Stimulated activated naive B cell treated with anti-CD40 and anti-IgM and Interleukin-4, amounts not matched to agents 10 μg/mL and 1 μg/mL and 100 μg/mL, for 72 hours (primary cell): ENCODE results near the gene RCE1.
"Not testable (repeated sequence)": the region's sequence is repeated elsewhere in the genome, so short reads cannot be mapped to it uniquely, and the experiment has no call there.

Experiments
- ATAC-seq, 2 donors: fragments of 150-1000 bp; cut with Tn5 transposase; replicated peaks; 2 replicates each; pipeline ENCODE4 v1.10.0; 2021; ENCODE audit warnings: moderate library complexity in 1 of 2
- DNase-seq: peaks from one replicate; pipeline ENCODE4 v3.0.0; 2021
- H3K27ac Mint-ChIP-seq: one replicate; pipeline ENCODE4 v1.8.0; 2022; ENCODE audit warnings: mild to moderate bottlenecking, mixed read lengths
- H3K27me3 Mint-ChIP-seq, 2 donors: one replicate each; pipeline ENCODE4 v1.8.0; 2022; ENCODE audit warnings: mixed read lengths in 2 of 2
- H3K36me3 Mint-ChIP-seq, 2 donors: one replicate each; pipeline ENCODE4 v1.8.0; 2022; ENCODE audit warnings: mixed read lengths in 2 of 2, mild to moderate bottlenecking in 1 of 2
- H3K4me1 Mint-ChIP-seq, 2 donors: one replicate each; pipeline ENCODE4 v1.8.0; 2022; ENCODE audit warnings: mixed read lengths in 2 of 2, mild to moderate bottlenecking in 1 of 2
- H3K4me3 Mint-ChIP-seq, 2 donors: one replicate each; pipeline ENCODE4 v1.8.0; 2022; ENCODE audit warnings: mild to moderate bottlenecking in 2 of 2, mixed read lengths in 2 of 2, moderate library complexity in 1 of 2
- H3K9me3 Mint-ChIP-seq, 2 donors: one replicate each; pipeline ENCODE4 v1.8.0; 2022; ENCODE audit warnings: mixed read lengths in 2 of 2, mild to moderate bottlenecking in 1 of 2

The RCE1 gene

GRCh38 chr11:66842896-66843775 is at the start of gene RCE1:
RCE1 (plus strand) TSS chr11:66843441; CDS start chr11:66843456, 15 bp downstream.
- Mint-ChIP-seq H3K4me3 (peak within 1 kb of the TSS; percentile 97 to 99), H3K36me3 (peaks cover 25 to 27% of the 10 kb centered on the region in 2 donors), H3K27me3 (no peaks in the 10 kb centered on the region), H3K27ac (peak within 1 kb of the TSS; percentile 98), H3K4me1 (peaks cover 35 to 47% of the 10 kb centered on the region in 2 donors), H3K9me3 (no peaks in the 10 kb centered on the region)
- peak; percentile 93 to 95 for ATAC-seq
- peak; percentile 84 for DNase-seq

- Mint-ChIP-seq H3K4me1 (peaks cover 14 to 48% of the 10 kb centered on the region in 2 donors), H3K27ac (peak overlapping the region; percentile 15), H3K36me3 (peaks cover 9 to 16% of the 10 kb centered on the region in 2 donors), H3K4me3 (peak overlapping the region in 1 of 2 donors; percentile 18)
- not testable (repeated sequence) for H3K27me3 Mint-ChIP-seq, ATAC-seq, DNase-seq, H3K9me3 Mint-ChIP-seq
Measured at GRCh38 chr11:66799815-66800214, 43.4 kb upstream of the RCE1 start.

- Mint-ChIP-seq H3K27me3 (no peaks in the 10 kb centered on the region), H3K27ac (peak overlapping the region; percentile 80)
- peak; percentile 79 to 87 for ATAC-seq
Measured at GRCh38 chr11:66800720-66801428, 42.4 kb upstream of the RCE1 start.

GRCh38 chr11:66809592-66809991 is 33.6 kb upstream of the RCE1 start:
- H3K9me3 Mint-ChIP-seq = no peaks in the 10 kb centered on the region
- no peak overlapping the region for H3K27ac Mint-ChIP-seq
- DNase-seq (no peak), ATAC-seq (no peak)
- H3K27me3 Mint-ChIP-seq = no peaks in the 10 kb centered on the region
- H3K4me1 Mint-ChIP-seq = peaks cover 2 to 9% of the 10 kb centered on the region in 2 donors
- peaks cover 18 to 48% of the 10 kb centered on the region in 2 donors for H3K36me3 Mint-ChIP-seq
- no peak overlapping the region for H3K4me3 Mint-ChIP-seq

More at GRCh38 chr11:66800720-66801428, 42.4 kb upstream of the RCE1 start:
- Mint-ChIP-seq H3K9me3 (peaks cover 2 to 4% of the 10 kb centered on the region in 2 donors), H3K4me1 (peaks cover 14 to 48% of the 10 kb centered on the region in 2 donors), H3K36me3 (peaks cover 11 to 18% of the 10 kb centered on the region in 2 donors), H3K4me3 (peak overlapping the region; percentile 40 to 45)
- DNase-seq = peak; percentile 19

- DNase-seq = no peak
- H3K27ac Mint-ChIP-seq = no peak overlapping the region
- H3K27me3 Mint-ChIP-seq = no peaks in the 10 kb centered on the region
Measured at GRCh38 chr11:66810576-66811185, 32.6 kb upstream of the RCE1 start.

GRCh38 chr11:66814678-66815077 is 28.6 kb upstream of the RCE1 start:
- Mint-ChIP-seq H3K4me1 (no peaks in the 10 kb centered on the region), H3K36me3 (peaks cover 10 to 32% of the 10 kb centered on the region in 2 donors), H3K27me3 (no peaks in the 10 kb centered on the region), H3K4me3 (no peak overlapping the region), H3K27ac (no peak overlapping the region), H3K9me3 (no peaks in the 10 kb centered on the region)
- DNase-seq (no peak), ATAC-seq (no peak)

More at GRCh38 chr11:66810576-66811185, 32.6 kb upstream of the RCE1 start:
- Mint-ChIP-seq H3K4me3 (no peak overlapping the region), H3K4me1 (peaks cover 2 to 9% of the 10 kb centered on the region in 2 donors), H3K36me3 (peaks cover 16 to 51% of the 10 kb centered on the region in 2 donors), H3K9me3 (no peaks in the 10 kb centered on the region)
- ATAC-seq = no peak

- H3K27ac Mint-ChIP-seq = no peak overlapping the region
- H3K36me3 Mint-ChIP-seq = peaks cover 8 to 26% of the 10 kb centered on the region in 2 donors
- DNase-seq (no peak), ATAC-seq (no peak)
- H3K9me3 Mint-ChIP-seq = no peaks in the 10 kb centered on the region
- H3K4me3 Mint-ChIP-seq = no peak overlapping the region
- no peaks in the 10 kb centered on the region for H3K27me3 Mint-ChIP-seq
- no peaks in the 10 kb centered on the region for H3K4me1 Mint-ChIP-seq
Measured at GRCh38 chr11:66815646-66816045, 27.6 kb upstream of the RCE1 start.

GRCh38 chr11:66818231-66818955 is 24.8 kb upstream of the RCE1 start:
- no peaks in the 10 kb centered on the region for H3K4me1 Mint-ChIP-seq
- no peak overlapping the region for H3K4me3 Mint-ChIP-seq

GRCh38 chr11:66820381-66820780 is 22.9 kb upstream of the RCE1 start:
- H3K4me1 Mint-ChIP-seq = no peaks in the 10 kb centered on the region
- no peak for ATAC-seq
- no peak overlapping the region for H3K4me3 Mint-ChIP-seq
- no peak overlapping the region for H3K27ac Mint-ChIP-seq
- H3K9me3 Mint-ChIP-seq = no peaks in the 10 kb centered on the region
- DNase-seq = no peak
- no peaks in the 10 kb centered on the region for H3K27me3 Mint-ChIP-seq
- H3K36me3 Mint-ChIP-seq = peaks cover 2 to 15% of the 10 kb centered on the region in 2 donors

More at GRCh38 chr11:66818231-66818955, 24.8 kb upstream of the RCE1 start:
- peaks cover 6 to 17% of the 10 kb centered on the region in 2 donors for H3K36me3 Mint-ChIP-seq
- ATAC-seq (no peak), DNase-seq (no peak)
- no peaks in the 10 kb centered on the region for H3K27me3 Mint-ChIP-seq
- H3K27ac Mint-ChIP-seq = no peak overlapping the region
- H3K9me3 Mint-ChIP-seq = no peaks in the 10 kb centered on the region

- no peaks in the 10 kb centered on the region for H3K9me3 Mint-ChIP-seq
- H3K4me3 Mint-ChIP-seq = no peak overlapping the region
- no peak overlapping the region for H3K27ac Mint-ChIP-seq
Measured at GRCh38 chr11:66820901-66821300, 22.3 kb upstream of the RCE1 start.

GRCh38 chr11:66823700-66824099 is 19.5 kb upstream of the RCE1 start:
- H3K4me3 Mint-ChIP-seq = no peak overlapping the region
- peaks cover 0 to 6% of the 10 kb centered on the region in 2 donors for H3K4me1 Mint-ChIP-seq
- DNase-seq (no peak), ATAC-seq (no peak)
- peaks cover 5 to 6% of the 10 kb centered on the region in 2 donors for H3K36me3 Mint-ChIP-seq
- no peak overlapping the region for H3K27ac Mint-ChIP-seq
- H3K9me3 Mint-ChIP-seq = no peaks in the 10 kb centered on the region
- H3K27me3 Mint-ChIP-seq = no peaks in the 10 kb centered on the region

More at GRCh38 chr11:66820901-66821300, 22.3 kb upstream of the RCE1 start:
- no peaks in the 10 kb centered on the region for H3K27me3 Mint-ChIP-seq
- no peaks in the 10 kb centered on the region for H3K4me1 Mint-ChIP-seq
- peaks cover 2 to 11% of the 10 kb centered on the region in 2 donors for H3K36me3 Mint-ChIP-seq
- DNase-seq = no peak
- ATAC-seq = no peak

- H3K27ac Mint-ChIP-seq, H3K9me3 Mint-ChIP-seq: not testable (repeated sequence)
Measured at GRCh38 chr11:66824573-66824972, 18.7 kb upstream of the RCE1 start.

GRCh38 chr11:66834539-66834845 is 8.7 kb upstream of the RCE1 start:
- Mint-ChIP-seq H3K27ac (peak overlapping the region; percentile 83), H3K27me3 (no peaks in the 10 kb centered on the region), H3K9me3 (no peaks in the 10 kb centered on the region), H3K4me3 (peak overlapping the region in 1 of 2 donors; percentile 29), H3K36me3 (peaks cover 6 to 10% of the 10 kb centered on the region in 2 donors), H3K4me1 (peaks cover 9 to 28% of the 10 kb centered on the region in 2 donors)
- ATAC-seq (peak in 1 of 2 donors; percentile 14), DNase-seq (no peak)

More at GRCh38 chr11:66824573-66824972, 18.7 kb upstream of the RCE1 start:
- ATAC-seq, H3K4me1 Mint-ChIP-seq, H3K4me3 Mint-ChIP-seq, DNase-seq, H3K36me3 Mint-ChIP-seq, H3K27me3 Mint-ChIP-seq: not testable (repeated sequence)
